C1 segment of cervical spinal cord (tissue), 14 donors: ENCODE measurements around the gene PPHLN1.

Source experiments
- DNase-seq, 14 donors: peaks; one replicate each; lab custom pipeline; 2025; lab: John Stamatoyannopoulos, UW

The PPHLN1 gene

GRCh38 chr12:42482041-42482747 is 156.2 kb downstream of the PPHLN1 start:
- DNase-seq = no peak

GRCh38 chr12:42482748-42483520 is 157.0 kb downstream of the PPHLN1 start:
- DNase-seq = peak in 11 of 14 donors; percentile 8 to 74 (median 31)

DNA sequence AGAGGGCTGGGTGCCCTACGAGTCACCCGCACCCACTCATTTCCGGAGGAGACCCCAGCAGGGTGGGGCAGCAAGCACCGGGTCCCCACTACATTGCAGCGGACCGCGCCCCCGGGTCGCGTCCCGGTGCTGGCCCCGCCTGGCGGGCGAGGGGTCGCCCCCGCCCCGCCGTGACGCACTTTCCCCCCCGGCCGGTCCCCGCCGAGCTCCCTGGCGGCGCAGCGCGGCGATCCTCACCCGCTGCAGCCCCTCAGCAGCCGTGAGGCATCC is 157.5 kb downstream of the PPHLN1 start:
- DNase-seq = peak in 5 of 14 donors; percentile 6 to 61 (median 37)

DNA sequence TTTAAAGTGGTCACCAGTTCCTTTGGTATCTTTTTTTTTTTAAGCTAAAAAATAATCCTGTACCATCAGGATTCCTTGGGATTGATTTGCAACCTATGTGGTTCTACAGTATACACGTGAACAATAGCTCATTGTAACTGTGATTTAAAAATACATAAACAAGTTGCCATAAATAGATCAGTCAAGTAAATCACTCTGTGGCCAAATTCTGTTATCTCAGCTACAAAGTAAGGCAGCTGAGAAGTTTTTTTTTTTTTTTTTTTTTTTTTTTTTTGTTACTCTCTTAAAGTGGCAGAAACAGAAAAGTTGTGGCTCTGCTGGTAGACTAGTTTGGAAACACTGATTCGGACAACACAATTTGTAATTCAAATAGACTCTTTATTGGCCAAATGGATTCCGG is 159.0 kb downstream of the PPHLN1 start:
- no peak for DNase-seq

DNA sequence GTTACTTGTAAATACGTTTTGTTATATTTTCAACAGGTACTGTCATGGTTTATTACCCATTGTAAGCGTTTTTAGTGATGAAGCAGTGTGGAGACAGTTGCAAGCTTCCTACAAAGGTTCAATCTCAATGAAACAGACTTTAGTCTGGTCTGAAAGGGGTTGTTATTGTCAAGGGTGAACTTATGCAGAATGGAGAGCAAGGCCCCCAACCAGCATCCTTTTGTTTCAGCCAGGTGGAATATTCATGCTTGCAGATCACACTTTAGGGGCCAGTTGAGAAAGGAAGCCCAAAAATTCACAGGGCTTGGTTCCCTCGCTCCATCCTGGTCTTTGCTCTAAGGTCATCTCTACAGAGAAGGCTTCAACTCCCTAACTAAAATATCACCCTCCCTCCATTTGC is 159.9 kb downstream of the PPHLN1 start:
- DNase-seq = no peak

- no peak for DNase-seq
These were observed 160.4 kb downstream of the PPHLN1 start for GRCh38 chr12:42486407-42486806.

DNA sequence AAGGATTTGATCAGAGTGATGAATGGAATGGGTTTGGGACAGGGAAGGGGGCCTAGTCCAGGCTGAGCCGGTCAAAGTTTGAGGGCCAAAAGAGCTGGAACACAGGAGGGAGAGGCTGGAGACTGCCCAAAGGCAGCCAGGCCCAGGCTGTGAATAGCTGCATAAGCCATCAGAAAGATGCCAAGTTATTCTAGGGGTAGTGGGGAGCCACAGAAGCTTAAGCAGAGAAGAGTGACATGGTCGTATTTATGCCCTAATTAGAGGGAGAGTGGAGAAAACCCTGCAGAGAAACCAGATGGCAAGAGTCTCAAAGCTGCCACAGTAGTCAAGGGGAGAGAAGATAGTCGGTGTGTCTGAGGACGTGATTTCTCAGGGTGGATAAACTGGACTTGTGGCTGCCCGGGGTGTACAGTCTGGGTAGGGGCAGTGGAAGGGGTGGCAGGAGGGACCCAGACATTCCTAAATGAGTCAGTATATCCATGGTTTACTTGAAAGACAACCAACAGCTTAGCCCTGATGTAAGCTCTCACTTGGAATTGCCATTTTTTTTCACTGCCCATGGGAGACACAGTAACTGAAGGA is 164.4 kb downstream of the PPHLN1 start:
- DNase-seq = peak in 1 of 14 donors; percentile 3
